DOHH2 (cell line): ENCODE measurements around the gene PRELID1.

Source experiments
- H3F3A ChIP-seq: fragments of 200-600 bp; sonication (generic), shearing (Covaris generic); 2 replicates; pipeline ENCODE4 v1.6.0; 2016; ENCODE audit warnings: antibody characterized with exemption, mild to moderate bottlenecking; ENCODE audit not compliant: control insufficient read depth, insufficient read depth
- H3K27ac ChIP-seq: fragments of 200-600 bp; sonication (generic); 2 replicates; pipeline ENCODE4 v1.5.1; 2014; ENCODE audit warnings: low read depth, mild to moderate bottlenecking, low read length, moderate library complexity
- H3K27me3 ChIP-seq: fragments of 200-600 bp; sonication (generic); 2 replicates; pipeline ENCODE4 v1.6.1; 2014; ENCODE audit warnings: mild to moderate bottlenecking, low read length, mixed read lengths; ENCODE audit not compliant: control insufficient read depth
- H3K36me3 ChIP-seq: fragments of 200-600 bp; sonication (generic); 2 replicates; pipeline ENCODE4 v1.6.1; 2014; ENCODE audit warnings: mild to moderate bottlenecking, low read length, moderate library complexity, mixed read lengths; ENCODE audit not compliant: control insufficient read depth
- H3K4me1 ChIP-seq: fragments of 200-600 bp; sonication (generic); 2 replicates; pipeline ENCODE4 v1.6.1; 2014; ENCODE audit warnings: mild to moderate bottlenecking, low read length, mixed read lengths; ENCODE audit not compliant: control insufficient read depth
- H3K4me2 ChIP-seq: fragments of 200-600 bp; sonication (generic); 2 replicates; pipeline ENCODE4 v1.6.0; 2014; ENCODE audit warnings: mild to moderate bottlenecking, low read length, moderate library complexity
- H3K4me3 ChIP-seq: fragments of 200-600 bp; sonication (generic); 2 replicates; pipeline ENCODE4 v1.5.1; 2014; ENCODE audit warnings: mild to moderate bottlenecking, low read length, mixed read lengths
- H3K79me2 ChIP-seq: fragments of 200-600 bp; sonication (generic); 2 replicates; pipeline ENCODE4 v1.6.1; 2014; ENCODE audit warnings: mild to moderate bottlenecking, low read length, mixed read lengths; ENCODE audit not compliant: control insufficient read depth
- H3K9me2 ChIP-seq: fragments of 200-600 bp; sonication (generic); replicated peaks from 2 replicates; pipeline ENCODE4 v1.6.1; 2014; ENCODE audit warnings: mild to moderate bottlenecking, low read length, mixed read lengths; ENCODE audit not compliant: control insufficient read depth
- H3K9me3 ChIP-seq: fragments of 200-600 bp; sonication (generic); 2 replicates; pipeline ENCODE4 v1.6.1; 2014; ENCODE audit warnings: antibody characterized with exemption, low read length, mixed read lengths; ENCODE audit not compliant: control insufficient read depth, insufficient read depth
- H4K20me1 ChIP-seq: fragments of 200-600 bp; sonication (generic); 2 replicates; pipeline ENCODE4 v1.6.0; 2014; ENCODE audit warnings: low read depth, mild to moderate bottlenecking, antibody characterized with exemption, low read length, moderate library complexity; ENCODE audit not compliant: control insufficient read depth, insufficient read depth
- EZH2phosphoT487 ChIP-seq: fragments of 200-600 bp; sonication (generic); IDR thresholded peaks from 2 replicates; pipeline ENCODE4 v1.6.1; 2017; ENCODE audit warnings: borderline replicate concordance, mild to moderate bottlenecking, antibody characterized with exemption, low read length, moderate library complexity, mixed read lengths
- TF ChIP-seq, protein P1 (sequence below): fragments of 200-600 bp; sonication (generic); IDR thresholded peaks from one replicate; pipeline ENCODE4 v1.5.1; 2014; ENCODE audit warnings: antibody characterized with exemption, mild to moderate bottlenecking, low read depth, low read length; ENCODE audit not compliant: poor library complexity, severe bottlenecking

PRELID1 gene

DNA sequence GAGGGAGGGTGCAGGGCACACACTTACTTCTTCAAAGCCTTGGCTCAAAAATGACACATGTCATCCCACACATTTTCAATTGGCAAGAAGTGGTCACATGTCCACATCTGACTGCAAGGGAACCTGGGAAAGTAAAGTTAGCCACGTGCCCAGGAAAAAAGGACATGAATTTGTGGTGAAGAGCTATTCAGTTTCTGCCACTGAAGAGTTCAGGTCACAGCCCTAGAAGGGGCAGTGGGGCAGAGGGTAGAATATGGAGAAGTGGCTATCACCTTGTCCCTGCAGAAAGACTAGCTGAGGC is 52.2 kb downstream of the PRELID1 start:
- Histone ChIP-seq H3K79me2 (peaks cover 20% of the 10 kb centered on the region), H4K20me1 (no peaks in the 10 kb centered on the region), H3K36me3 (0 out of 2 replicates have a peak, but pooled peaks cover 4% of the 10 kb centered on the region), H3K9me3 (peaks cover 4% of the 10 kb centered on the region; the same call in 1 of the 2 replicates), H3K4me1 (peaks cover 51% of the 10 kb centered on the region), H3K4me3 (no peak overlapping the region), H3K9me2 (no peaks in the 10 kb centered on the region), H3K4me2 (no peak overlapping the region), H3F3A (0 out of 2 replicates have a peak, but pooled peaks cover 2% of the 10 kb centered on the region), H3K27me3 (no peaks in the 10 kb centered on the region), H3K27ac (no peak overlapping the region)
- TF ChIP-seq, protein P1, sequence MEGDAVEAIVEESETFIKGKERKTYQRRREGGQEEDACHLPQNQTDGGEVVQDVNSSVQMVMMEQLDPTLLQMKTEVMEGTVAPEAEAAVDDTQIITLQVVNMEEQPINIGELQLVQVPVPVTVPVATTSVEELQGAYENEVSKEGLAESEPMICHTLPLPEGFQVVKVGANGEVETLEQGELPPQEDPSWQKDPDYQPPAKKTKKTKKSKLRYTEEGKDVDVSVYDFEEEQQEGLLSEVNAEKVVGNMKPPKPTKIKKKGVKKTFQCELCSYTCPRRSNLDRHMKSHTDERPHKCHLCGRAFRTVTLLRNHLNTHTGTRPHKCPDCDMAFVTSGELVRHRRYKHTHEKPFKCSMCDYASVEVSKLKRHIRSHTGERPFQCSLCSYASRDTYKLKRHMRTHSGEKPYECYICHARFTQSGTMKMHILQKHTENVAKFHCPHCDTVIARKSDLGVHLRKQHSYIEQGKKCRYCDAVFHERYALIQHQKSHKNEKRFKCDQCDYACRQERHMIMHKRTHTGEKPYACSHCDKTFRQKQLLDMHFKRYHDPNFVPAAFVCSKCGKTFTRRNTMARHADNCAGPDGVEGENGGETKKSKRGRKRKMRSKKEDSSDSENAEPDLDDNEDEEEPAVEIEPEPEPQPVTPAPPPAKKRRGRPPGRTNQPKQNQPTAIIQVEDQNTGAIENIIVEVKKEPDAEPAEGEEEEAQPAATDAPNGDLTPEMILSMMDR, result no peak
- TF ChIP-seq EZH2phosphoT487, result no peak
